Fibroblast of gingiva (primary cell): ENCODE data around the gene IQCE.

Experiments used
- DNase-seq: peaks from one replicate; pipeline ENCODE4 v3.0.0-alpha.2; 2011; ENCODE audit warnings: low read depth

The IQCE gene, protein sequence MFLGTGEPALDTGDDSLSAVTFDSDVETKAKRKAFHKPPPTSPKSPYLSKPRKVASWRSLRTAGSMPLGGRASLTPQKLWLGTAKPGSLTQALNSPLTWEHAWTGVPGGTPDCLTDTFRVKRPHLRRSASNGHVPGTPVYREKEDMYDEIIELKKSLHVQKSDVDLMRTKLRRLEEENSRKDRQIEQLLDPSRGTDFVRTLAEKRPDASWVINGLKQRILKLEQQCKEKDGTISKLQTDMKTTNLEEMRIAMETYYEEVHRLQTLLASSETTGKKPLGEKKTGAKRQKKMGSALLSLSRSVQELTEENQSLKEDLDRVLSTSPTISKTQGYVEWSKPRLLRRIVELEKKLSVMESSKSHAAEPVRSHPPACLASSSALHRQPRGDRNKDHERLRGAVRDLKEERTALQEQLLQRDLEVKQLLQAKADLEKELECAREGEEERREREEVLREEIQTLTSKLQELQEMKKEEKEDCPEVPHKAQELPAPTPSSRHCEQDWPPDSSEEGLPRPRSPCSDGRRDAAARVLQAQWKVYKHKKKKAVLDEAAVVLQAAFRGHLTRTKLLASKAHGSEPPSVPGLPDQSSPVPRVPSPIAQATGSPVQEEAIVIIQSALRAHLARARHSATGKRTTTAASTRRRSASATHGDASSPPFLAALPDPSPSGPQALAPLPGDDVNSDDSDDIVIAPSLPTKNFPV

DNA sequence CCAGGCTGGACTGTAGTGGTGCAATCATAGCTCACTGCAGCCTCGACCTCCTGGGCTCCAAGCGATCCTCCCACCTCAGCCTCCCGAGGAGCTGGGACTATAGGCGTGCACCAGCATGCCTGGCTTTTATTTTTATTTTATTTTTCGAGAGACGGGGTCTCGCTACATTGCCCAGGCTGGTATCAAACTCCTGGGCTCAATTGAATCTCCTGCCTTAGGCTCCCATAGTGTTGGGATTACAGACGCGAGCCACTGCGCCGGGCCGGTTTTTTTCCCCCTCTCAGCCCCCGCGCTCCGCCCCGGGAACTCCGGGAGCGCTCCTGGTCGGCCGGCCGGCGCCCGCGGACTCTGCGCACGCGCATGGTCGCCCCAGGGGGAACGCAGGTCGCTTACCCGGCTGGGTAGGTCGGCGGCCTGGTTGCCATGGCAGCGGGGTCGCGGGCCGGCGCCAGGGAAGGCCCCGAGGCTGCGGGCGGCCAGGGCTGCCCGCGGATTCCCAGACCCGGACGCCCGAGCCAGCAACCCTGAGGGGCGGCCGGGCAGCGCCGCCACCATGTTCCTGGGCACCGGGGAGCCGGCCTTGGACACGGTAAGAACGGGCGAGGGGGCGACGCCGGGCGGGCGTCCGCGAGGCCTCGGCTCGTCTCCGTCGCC lies at the start of gene IQCE:
TSS of gene IQCE (plus strand) at position 351 of the 654 bp plus-strand sequence. CDS start at position 554, 203 bp downstream.
- peak; percentile 89 for DNase-seq

DNA sequence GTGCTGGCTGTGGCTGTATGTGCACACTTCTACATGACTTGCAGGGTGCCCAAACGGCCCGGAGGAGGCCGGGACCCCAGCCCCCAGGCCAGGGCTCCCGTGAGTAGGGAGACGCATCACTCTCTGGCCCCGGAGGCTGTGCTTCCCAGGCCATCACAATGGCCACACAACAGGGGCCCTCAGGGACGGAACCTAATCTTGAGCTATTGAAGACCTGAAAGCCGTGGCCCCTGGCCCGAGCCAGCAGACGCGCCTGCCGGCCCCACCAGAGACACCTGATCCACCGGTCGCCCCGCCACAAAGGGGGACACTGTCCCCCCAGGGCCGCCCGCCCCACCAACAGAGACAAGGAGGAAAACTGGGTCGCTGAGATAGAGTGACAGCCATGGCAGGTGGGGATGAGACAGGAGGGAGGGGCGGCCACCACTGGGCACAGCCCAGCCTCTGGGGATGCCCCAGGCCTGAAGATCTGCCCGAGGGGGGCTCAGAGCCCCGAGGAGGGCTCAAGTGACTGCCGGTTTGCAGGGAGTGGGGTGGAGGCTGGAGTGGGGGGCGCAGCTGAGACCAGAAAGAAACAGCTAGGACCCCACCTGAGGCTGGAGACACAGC lies 49.4 kb upstream of the IQCE start:
- DNase-seq = no peak

DNA sequence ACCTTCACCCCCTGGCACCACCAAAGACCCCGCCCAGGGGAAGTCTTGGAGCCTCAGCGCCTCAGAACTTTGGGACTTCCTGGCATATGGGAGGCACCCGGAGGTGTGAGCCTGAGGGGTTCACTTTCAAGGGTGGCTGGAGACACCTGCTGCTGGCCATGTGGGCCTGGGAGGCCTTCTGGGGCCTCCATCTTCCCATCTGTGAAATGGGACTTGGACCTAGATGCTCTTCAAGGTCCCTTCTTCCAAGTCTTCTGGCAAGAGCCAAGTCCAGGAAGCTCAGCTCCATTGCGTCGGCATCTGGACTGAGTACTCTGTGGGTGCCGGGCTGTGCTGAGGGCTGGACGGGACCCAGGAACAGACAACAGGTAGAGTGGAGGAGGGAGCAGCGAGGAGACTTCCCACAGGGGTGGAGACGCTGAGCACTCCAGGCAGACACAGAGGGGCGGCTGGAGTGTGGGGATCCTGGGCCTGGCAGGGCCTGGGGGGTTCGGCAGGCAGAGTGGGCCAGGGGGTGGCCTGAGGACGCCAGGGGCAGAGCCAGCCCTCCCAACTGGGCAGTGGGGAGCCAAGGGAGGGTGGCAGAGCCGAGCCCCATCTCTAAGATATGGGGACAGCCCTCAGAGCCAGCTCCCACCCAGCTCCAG lies 48.5 kb upstream of the IQCE start:
- no peak for DNase-seq

DNA sequence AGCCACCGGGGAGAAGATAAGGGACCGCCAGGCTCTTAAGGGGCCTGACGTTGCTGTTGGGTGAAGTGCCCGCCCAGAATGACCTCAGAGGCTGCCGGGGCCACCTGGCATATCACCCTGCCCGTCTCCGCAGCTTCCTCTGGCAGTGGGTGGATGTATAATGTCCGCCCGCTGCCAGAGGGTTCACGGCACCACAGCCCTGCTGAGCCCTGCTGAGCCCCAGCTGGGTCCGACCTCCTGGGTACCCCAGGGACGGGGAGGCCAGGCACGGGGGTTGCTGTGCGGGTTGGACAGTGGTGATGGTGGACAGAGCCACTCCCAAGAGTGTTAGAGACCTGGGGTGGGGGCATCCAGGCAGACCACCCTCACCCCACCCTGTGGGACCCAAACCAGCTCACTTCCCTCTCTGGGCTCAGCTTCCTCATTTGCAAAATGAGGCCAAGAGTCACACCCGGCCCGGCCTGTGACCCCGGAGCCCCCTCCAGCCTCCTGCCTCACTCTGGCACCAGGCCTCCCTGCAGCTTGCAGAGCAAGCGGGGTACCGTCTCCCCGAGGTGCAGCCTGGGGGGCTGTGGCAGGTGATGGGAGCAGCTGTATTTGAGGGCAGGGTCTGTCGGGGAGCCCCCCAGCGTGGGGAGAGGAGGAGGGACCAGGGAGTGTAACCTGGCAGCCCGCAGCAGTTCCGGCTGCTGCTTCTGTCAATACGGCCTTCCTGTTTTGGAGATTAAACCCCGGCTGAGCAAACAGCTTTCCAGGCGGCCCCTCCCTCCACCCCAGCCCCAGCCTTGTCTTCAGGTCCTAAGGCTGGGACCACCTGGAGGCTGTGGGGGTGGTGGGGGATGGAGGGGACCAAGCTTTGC lies 47.6 kb upstream of the IQCE start:
- no peak for DNase-seq

DNA sequence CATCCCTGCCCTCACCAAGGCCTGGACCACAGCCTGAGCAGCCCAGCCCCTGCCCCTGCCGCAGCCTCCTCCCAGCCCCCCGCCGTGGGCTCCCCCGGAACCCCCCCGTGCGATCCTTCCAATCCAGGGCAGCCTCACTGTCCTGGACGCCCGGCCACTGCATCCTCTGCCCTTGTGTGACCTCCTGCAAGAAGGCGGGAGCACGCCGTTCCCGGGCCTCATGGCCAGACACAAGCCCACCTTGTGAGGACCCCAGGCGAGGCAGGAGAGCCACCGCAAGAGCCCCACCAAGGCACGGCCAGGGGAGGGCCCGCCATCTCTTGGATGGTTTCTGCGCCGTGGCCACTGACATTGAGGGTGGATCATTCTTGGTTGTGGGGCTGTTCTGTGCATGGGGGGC lies 47.0 kb upstream of the IQCE start:
- no peak for DNase-seq

DNA sequence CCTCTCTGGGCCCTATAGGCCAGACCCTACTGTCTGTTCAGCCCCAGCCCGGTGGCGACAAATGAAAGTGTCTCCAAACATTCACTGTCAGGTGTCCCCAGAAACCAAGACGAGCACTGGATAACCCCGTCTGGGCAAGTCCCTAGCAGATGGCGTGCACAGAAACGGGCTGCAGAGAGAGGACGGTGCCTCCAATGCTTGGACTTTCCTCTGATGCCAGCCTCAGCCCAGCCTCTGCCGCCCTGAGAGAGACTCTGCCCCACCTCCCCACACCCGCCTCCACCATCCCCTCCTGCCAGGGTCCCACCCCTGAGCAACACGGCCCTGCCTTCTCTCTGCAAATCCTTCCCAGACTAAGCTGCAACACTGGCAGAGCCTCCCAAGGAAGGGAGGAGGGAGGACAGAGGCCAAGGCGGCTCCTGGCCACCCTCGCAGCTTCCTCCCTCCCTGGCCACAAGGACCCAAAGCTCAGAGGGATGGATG lies 46.6 kb upstream of the IQCE start:
- DNase-seq = no peak

DNA sequence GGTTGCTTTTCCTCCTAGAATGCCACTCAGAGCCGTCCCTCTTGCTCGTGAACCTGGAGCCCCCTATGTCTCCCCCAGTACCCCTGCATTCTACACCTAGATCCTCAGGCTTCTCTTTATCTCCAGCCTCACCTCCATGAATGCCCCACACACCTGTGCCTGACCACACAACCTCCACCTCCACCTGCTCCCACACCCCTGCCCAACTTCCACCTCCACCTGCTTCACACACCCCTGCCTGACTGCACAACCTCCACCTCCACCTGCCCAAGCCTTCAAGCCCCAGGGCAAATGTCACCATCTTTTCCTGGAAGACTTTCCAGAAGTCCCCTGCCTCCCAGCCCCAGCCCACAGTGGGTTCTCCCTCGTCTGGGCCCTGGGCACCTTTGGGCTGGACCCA lies 46.1 kb upstream of the IQCE start:
- DNase-seq = no peak

DNA sequence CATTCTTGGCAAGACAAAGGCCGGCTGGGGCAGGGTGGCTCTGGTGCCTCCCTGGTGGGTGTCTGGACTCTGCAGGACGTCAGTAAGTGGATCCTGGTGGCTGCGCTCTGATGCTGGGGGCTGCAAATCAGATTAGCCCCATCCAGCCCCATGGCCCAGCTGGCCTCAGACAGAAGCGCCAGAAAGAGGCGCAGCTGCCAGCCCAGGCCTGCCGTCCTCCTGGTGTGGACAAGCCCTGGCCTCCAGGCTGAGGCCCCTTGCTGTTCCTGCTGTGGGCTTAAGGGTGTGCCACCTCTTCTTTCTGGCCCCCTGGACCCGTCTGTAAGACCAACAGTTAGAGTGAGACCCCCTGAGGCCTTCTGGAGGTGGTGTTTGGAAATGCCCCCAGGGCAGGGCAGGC lies 45.1 kb upstream of the IQCE start:
- no peak for DNase-seq

DNA sequence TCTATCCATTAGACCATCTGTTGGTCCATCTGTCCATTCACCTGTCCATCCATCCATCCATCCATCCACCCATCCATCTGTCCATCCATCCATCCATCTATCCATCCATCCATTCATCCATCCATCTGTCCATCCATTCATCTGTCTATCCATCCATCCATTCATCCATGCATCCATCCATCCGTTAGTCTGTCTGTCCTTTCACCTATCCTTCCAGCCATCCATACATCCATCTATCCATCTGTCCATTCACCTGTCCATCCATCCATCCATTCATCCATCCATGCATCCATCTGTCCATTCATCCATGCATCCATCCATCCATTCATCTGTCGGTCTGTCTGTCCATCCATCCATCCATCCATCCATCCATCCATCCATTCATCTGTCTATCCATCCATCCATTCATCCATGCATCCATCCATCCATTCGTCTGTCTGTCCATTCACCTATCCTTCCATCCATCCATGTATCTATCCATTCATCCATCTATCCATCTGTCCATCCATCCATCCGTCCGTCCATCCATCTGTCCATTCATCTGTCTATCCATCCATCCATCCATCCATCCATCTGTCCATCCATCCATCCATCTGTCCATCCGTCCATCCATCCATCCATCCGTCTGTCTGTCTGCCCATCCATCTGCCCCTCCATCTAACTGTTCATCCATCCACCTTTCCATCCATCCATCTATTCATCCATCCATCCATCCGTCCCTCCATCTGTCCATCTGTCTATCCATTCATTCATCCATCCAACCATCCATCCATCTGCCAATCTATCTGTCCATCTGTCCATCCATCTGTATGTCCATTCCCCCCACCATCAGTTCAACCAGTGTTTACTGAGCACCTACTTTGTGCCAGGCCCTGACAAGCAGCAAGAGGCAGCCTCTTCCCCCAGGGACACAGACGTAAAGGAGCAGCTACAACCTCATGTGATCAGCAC lies 44.0 kb upstream of the IQCE start:
- DNase-seq = no peak

DNA sequence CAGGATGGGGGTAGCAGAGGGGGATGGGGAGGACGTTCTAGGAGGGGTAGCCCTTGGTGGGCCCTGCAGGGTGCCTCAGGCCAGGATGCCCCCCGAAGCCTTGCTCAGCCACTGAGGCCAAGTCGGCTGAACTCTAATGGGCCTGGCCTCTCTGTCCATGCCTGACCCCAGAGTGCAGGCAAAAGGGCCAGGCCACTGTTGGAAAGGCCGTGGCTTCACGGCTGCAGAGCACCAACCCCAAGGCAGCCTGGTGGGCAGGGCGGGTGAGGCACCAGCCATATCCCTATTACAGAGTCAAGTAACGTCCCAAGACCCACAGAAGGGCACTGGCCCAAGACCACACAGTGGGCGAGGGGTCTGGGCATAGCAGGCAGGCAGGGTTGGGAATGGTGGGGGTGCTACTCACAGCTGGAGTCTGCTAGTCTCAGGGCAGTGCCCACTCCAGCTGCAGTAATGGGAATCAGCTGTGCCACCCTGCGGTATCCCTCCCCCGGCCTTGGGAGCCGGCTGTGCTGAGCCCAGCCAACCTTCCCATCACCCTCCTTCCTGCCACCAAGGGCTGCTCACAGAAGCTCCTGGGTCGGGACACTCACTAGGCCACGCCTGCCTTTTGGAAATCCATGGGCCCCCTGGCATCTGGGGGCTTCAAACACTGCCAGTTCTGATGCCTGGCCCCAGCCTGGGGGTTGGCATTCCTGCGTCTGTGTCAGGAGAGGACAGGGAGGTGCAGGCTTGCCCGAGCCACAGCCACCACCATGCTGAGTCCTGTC lies 43.2 kb upstream of the IQCE start:
- DNase-seq = peak; percentile 22

DNA sequence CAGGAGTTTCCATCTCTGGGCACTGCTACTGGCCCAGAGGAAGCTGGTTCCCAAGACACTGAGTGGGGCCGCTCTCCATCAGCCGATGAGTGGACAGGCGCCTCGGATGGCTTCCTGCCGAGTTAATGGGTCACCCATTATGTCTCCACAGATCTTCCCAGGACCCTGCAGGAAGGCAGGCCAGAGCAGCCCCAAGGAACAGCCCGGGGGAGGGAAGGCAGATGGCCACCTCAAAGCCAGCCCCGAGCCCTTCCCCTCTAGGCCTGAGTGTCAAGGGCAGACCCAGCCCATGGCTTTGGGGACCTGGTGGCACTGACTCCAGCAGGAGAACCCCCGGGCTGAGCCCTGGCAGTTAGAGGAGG lies 42.6 kb upstream of the IQCE start:
- DNase-seq = no peak

DNA sequence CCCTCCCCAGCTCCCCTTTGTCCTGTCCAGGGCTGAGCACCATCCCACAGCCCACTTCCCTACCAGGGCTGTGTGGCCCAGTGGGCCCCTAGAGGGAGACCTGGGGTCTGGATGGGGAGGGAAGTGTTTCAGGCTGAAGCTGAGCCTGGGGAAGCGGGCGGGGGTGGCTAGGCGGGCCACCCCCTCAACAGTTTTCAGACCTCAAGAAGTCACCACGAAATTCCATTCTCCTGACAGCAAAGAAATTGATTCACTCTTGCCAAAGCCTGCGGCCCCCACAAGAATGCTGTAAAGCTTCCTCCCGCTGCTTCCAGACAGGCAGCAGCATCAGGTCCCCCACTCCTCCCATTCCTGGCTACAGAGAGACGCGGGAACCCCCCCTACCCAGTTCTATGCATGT lies 41.8 kb upstream of the IQCE start:
- peak; percentile 58 for DNase-seq

DNA sequence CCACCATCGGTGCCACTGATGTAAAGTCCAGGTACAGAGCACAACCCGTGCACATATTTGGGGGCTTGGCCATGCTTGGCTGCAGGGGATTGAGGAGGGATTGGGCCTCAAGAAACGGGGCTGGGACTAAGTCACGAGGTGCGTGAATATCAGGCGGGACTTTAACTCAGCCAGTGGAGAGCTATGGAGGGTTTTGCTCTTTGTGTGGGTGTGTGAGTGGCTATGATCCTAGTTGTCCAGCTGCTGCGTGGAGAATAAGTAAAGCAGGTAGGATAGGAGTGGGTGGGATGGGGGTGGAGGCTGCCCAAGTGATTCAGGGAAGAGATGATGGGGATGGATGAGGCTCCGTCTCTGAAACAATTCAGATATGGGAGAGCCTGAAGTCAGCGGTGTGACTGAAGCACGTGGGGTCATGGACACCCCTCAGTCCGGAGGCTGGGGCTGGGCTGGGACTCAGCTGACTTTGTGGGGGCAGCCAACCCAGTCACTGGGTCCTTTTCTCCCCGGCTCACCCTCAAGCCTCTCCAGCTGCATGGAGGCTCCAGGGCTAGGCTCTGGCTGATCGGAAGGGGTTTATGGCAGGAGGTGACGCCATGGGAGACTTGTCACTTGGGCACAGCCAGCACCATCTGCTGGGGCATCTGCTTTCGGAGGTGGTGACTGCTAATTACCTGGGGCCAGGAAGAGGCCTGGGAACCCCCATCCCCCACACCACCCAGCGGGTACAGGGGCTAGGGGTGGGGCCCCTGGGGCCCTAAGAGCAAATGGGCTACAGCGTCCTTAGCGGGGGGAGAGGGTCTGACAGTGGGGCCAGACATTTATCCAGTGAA lies 40.9 kb upstream of the IQCE start:
- DNase-seq = no peak

DNA sequence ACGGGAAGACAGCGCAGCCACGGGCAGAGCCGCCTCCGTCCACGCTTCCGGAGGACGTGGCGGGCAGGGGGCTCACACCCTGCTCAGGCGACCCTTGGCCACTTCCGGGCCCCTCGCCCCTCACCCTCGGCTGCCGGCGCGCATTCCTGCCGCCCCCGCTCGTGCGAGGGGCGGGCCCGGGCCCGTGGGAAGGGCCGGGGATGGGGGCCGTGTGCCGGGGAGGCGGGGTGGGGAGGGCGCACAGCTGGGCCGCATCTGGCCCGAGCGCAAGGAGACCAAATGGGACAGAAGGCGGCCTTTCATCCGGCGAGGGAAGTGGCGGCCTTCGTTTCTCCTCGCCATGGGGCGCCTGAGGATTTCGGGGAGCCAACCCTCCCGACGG lies 40.1 kb upstream of the IQCE start:
- no peak for DNase-seq

DNA sequence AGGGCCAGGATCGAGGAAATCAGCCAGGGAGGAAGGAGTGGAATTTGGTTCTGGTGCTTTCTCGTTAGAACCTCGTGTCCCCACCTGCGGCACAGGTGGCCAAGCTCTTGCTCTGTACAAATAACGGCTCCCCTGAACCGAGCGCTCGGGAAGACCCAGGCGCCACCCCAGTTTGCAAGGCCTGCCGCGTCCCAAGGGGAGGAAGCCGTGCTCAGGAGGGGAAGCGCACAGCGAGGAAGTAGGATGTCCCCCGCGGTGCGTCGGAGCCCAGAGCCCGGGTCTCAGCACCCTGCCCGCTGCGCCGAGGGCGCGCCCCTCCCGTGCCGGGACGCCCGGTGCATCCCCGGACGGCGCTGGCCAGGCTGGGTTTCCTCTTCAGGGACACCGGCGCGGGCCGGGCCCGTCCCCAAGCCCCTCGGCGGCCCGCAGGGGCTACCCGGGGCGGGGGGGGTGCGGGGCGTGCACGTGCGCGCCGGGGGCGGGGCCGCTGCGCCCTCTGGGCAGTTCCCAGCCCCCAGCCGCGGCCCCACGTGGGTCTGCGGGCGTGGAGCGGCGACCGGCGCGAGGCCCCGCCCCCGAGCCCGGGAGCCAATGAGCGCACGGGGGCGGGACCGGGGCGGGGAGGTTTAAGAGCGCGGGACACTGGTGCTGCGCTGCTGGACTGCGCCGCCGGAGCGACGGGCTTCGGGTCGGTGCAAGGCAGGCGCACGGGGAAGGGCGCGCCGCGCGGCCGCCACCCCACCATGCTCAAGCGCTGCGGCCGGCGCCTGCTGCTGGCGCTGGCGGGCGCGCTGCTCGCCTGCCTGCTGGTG lies 39.5 kb upstream of the IQCE start, which contains the start of gene LFNG:
TSS of gene LFNG (plus strand) at position 656 of the 812 bp plus-strand sequence. CDS start at position 744, 88 bp downstream.
- peak; percentile 78 for DNase-seq

DNA sequence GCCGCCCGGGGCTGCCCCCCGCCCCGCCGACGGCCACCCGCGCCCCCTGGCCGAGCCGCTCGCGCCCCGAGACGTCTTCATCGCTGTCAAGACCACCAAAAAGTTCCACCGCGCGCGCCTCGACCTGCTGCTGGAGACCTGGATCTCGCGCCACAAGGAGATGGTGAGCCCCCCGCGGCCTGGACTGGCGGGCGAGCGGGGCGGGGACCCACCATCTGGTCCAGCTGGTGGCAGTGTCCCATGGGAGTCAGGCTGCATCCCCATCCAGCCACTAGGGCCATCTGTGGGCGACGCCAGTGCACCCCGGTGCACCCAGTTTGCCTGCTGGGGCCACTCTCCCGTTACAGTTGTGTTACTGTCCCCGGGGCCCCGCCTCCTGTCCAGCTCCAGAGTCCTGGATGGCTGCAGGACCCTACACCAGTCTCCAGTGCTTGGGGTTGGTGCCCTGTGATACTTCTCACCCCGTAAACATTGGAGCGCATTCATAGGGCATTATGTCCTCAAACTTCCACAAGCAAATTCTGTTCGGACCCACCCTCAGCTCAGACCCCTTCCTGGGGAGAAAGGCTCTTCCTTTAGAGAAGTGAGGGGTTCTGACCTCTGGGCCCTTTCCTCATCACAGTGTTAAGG lies 38.5 kb upstream of the IQCE start:
- no peak for DNase-seq
